Measurements from ENCODE around the gene TRAK1.

Gene TRAK1

DNA sequence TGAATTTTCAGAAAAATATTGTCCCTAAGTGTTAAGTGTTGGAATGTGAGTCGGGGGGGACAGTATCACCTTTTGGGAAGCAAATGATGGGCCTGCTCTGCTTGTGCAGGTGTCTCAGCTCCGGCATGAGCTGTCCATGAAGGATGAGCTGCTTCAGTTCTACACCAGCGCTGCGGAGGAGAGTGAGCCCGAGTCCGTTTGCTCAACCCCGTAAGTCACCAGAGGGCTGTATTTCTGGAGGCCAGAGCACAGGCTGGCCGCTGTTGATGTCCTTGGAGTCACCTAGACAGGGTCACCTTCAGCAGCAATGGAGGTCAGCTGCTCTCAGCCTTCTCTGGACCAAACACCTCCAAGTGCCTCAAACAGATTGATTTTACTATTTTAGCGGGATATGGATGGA lies 96.8 kb downstream of the TRAK1 start:
- no peaks in the 10 kb centered on the region for H3K4me1 ChIP-seq (ENCODE audit: control insufficient read depth in 2 of 2, insufficient read depth in 2 of 2, low read length in 2 of 2)
- H3K27ac ChIP-seq (ENCODE audit: low read depth in 2 of 2, low read length in 2 of 2), result no peak overlapping the region
- no peak overlapping the region for H3K9ac ChIP-seq (ENCODE audit: low read depth in 1 of 2, low read length in 2 of 2)
- H3K4me3 ChIP-seq (ENCODE audit: low read length in 2 of 2), result no peak overlapping the region
- peaks cover 27 to 37% of the 10 kb centered on the region in 2 donors for H3K36me3 ChIP-seq (ENCODE audit: control insufficient read depth in 2 of 2, insufficient read depth in 2 of 2, low read length in 2 of 2)
- H3K27me3 ChIP-seq (ENCODE audit: control insufficient read depth in 2 of 2, insufficient read depth in 2 of 2, low read length in 2 of 2), result no peaks in the 10 kb centered on the region
- no peaks in the 10 kb centered on the region for H3K9me3 ChIP-seq (ENCODE audit: control insufficient read depth in 2 of 2, low read length in 2 of 2)

DNA sequence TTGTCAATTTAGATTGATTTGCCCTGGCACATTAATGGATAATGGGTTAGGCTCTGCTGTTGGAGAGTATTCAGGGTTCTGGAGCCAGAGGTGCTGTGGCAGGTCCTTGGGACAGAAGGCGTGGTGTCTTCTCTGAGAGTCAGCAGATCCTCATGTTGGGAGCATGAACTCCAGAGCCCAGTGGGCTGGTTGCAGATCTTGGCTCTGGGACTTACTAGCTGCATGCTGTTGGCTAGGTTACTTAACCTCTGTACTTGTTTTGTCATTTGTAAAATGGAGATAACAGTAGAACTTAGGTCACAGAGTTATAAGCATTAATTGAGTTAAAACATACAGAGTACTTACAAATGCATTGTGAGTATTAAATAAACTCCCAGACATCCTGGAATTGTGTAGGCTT lies 97.2 kb downstream of the TRAK1 start:
- Histone ChIP-seq H3K4me3 (ENCODE audit: low read length in 2 of 2) (no peak overlapping the region), H3K27ac (ENCODE audit: low read depth in 2 of 2, low read length in 2 of 2) (no peak overlapping the region), H3K4me1 (ENCODE audit: control insufficient read depth in 2 of 2, insufficient read depth in 2 of 2, low read length in 2 of 2) (no peaks in the 10 kb centered on the region), H3K9me3 (ENCODE audit: control insufficient read depth in 2 of 2, low read length in 2 of 2) (no peaks in the 10 kb centered on the region), H3K9ac (ENCODE audit: low read depth in 1 of 2, low read length in 2 of 2) (no peak overlapping the region), H3K27me3 (ENCODE audit: control insufficient read depth in 2 of 2, insufficient read depth in 2 of 2, low read length in 2 of 2) (no peaks in the 10 kb centered on the region), H3K36me3 (ENCODE audit: control insufficient read depth in 2 of 2, insufficient read depth in 2 of 2, low read length in 2 of 2) (peaks cover 29 to 40% of the 10 kb centered on the region in 2 donors)

DNA sequence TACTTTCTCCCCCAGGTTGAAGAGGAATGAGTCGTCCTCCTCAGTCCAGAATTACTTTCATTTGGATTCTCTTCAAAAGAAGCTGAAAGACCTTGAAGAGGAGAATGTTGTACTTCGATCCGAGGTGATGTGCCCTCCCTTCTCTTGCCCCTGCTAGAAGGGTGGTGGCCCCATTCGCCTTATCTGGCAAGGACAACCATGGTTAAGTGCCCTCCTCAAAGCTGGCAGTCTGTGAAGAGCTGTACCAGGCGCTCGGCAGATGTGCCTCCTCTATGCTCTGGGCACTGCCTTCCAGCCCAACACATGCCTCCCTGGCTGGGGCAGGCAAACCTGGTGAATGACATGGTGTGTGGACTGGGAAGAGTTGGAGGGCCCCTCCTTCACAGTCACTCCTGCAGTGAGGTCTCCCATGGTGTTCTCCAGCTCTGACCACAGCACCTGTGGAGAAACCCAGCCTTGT lies 97.9 kb downstream of the TRAK1 start:
- H3K9ac ChIP-seq (ENCODE audit: low read depth in 1 of 2, low read length in 2 of 2), result no peak overlapping the region
- H3K27me3 ChIP-seq (ENCODE audit: control insufficient read depth in 2 of 2, insufficient read depth in 2 of 2, low read length in 2 of 2), result no peaks in the 10 kb centered on the region
- no peaks in the 10 kb centered on the region for H3K4me1 ChIP-seq (ENCODE audit: control insufficient read depth in 2 of 2, insufficient read depth in 2 of 2, low read length in 2 of 2)
- no peaks in the 10 kb centered on the region for H3K9me3 ChIP-seq (ENCODE audit: control insufficient read depth in 2 of 2, low read length in 2 of 2)
- H3K4me3 ChIP-seq (ENCODE audit: low read length in 2 of 2), result no peak overlapping the region
- peaks cover 33 to 45% of the 10 kb centered on the region in 2 donors for H3K36me3 ChIP-seq (ENCODE audit: control insufficient read depth in 2 of 2, insufficient read depth in 2 of 2, low read length in 2 of 2)
- H3K27ac ChIP-seq (ENCODE audit: low read depth in 2 of 2, low read length in 2 of 2), result no peak overlapping the region

DNA sequence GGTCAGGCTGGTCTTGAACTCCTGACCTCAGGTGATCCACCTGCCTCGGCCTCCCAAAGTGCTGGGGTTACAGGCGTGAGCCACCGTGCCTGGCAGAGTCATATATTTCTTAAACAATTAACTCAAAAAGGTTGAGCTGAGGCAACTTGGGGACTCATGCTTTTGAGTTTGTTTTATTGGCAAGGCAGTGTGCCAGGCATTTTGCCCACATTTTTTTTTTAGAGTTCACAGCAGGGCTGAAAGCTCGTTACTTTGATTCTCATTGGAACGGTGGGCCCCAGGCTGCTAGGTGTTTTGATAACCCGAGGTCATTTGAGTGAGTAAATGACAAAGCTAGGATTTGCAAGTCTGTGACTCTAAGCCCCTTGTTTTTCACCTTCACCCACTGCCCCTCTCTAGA lies 98.6 kb downstream of the TRAK1 start:
- Histone ChIP-seq H3K9ac (ENCODE audit: low read depth in 1 of 2, low read length in 2 of 2) (no peak overlapping the region), H3K4me1 (ENCODE audit: control insufficient read depth in 2 of 2, insufficient read depth in 2 of 2, low read length in 2 of 2) (no peaks in the 10 kb centered on the region), H3K36me3 (ENCODE audit: control insufficient read depth in 2 of 2, insufficient read depth in 2 of 2, low read length in 2 of 2) (peaks cover 37 to 49% of the 10 kb centered on the region in 2 donors), H3K27me3 (ENCODE audit: control insufficient read depth in 2 of 2, insufficient read depth in 2 of 2, low read length in 2 of 2) (no peaks in the 10 kb centered on the region), H3K9me3 (ENCODE audit: control insufficient read depth in 2 of 2, low read length in 2 of 2) (no peaks in the 10 kb centered on the region), H3K27ac (ENCODE audit: low read depth in 2 of 2, low read length in 2 of 2) (no peak overlapping the region), H3K4me3 (ENCODE audit: low read length in 2 of 2) (no peak overlapping the region)

DNA sequence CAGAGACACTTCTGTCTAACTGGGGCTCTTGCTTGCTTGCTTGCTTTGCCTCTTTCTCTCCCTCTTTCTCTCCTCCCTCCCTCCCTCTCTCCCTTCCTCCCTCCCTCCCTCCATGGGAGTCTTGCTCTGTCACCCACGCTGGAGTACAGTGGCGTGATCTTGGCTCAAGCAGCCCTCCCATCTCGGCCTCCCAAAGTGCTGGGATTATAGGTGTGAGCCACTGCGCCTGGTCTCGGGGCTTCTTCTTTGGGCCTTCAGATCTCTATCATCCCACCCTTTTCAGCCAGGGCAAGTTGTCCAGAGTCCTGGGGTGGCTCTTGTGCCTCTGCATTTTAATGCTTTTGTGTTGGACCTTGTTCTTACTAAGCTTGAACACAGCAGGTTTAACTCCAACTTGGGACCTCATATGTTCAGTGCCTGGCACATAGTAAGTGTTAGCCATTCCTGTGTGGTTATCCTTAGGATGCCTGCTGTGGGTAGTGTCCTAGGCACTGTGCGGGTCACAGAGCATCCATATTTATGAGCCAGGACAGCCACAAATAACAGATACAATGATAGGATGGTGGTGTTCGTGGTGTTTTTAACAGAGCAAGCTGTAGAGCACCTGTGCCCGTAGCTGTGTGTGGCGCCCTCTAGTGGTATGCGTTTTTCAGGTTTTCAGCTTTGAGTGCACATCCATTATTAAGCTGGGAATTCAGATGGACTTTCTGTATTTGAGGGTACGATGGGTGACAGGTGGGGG lies 99.7 kb downstream of the TRAK1 start:
- Histone ChIP-seq H3K27ac (ENCODE audit: low read depth in 2 of 2, low read length in 2 of 2) (no peak overlapping the region), H3K9me3 (ENCODE audit: control insufficient read depth in 2 of 2, low read length in 2 of 2) (no peaks in the 10 kb centered on the region), H3K27me3 (ENCODE audit: control insufficient read depth in 2 of 2, insufficient read depth in 2 of 2, low read length in 2 of 2) (no peaks in the 10 kb centered on the region), H3K4me3 (ENCODE audit: low read length in 2 of 2) (no peak overlapping the region), H3K36me3 (ENCODE audit: control insufficient read depth in 2 of 2, insufficient read depth in 2 of 2, low read length in 2 of 2) (peaks cover 42 to 55% of the 10 kb centered on the region in 2 donors), H3K9ac (ENCODE audit: low read depth in 1 of 2, low read length in 2 of 2) (no peak overlapping the region), H3K4me1 (ENCODE audit: control insufficient read depth in 2 of 2, insufficient read depth in 2 of 2, low read length in 2 of 2) (no peaks in the 10 kb centered on the region)

DNA sequence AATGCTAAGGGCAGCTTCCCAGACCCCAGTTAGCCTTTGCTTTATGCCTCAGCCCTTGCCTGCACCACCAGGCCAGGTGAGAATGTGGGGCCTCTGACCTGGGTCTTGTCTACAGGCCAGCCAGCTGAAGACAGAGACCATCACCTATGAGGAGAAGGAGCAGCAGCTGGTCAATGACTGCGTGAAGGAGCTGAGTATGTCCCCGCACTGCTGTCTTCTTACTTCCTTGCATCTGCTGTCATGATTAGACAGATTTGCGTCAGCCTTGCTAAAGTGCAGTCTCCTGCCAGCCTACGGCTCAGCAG lies 100.2 kb downstream of the TRAK1 start:
- peaks cover 42 to 58% of the 10 kb centered on the region in 2 donors for H3K36me3 ChIP-seq (ENCODE audit: control insufficient read depth in 2 of 2, insufficient read depth in 2 of 2, low read length in 2 of 2)

DNA sequence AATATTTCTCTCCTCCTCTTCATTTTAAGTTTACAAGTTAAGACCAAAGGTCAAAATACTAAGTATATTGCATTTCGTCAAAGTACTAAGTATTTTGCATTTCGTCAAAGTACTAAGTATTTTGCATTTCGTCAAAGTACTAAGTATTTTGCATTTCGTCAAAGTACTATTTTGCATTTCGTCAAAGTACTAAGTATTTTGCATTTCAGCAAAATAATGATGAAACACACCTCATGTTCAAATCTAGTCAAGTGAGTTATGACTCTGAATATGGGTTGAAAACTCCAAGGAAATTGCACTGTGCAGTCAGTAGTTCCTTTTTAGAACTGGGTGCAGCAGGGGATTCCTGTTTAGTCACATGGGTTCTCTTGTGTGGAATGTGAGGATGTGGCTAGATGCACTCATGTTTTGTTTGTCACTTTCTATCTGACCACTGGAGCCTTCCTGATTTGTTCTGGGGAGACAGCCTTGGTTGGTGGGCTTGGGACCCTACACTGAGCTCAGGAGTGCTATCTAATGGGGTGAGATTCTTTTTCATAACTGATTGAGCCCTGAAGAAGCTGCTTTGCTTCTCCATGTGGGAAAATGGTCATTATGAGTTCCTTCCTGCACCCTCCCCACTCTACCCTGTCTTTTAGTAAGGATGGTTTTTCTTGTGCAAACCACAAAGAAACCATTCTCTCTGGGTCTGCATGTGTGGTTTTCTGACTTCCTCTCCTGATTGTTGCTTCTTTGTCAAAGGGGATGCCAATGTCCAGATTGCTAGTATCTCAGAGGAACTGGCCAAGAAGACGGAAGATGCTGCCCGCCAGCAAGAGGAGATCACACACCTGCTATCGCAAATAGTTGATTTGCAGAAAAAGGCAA lies 101.4 kb downstream of the TRAK1 start:
- Histone ChIP-seq H3K4me1 (ENCODE audit: control insufficient read depth in 2 of 2, insufficient read depth in 2 of 2, low read length in 2 of 2) (no peaks in the 10 kb centered on the region), H3K9ac (ENCODE audit: low read depth in 1 of 2, low read length in 2 of 2) (no peak overlapping the region), H3K27ac (ENCODE audit: low read depth in 2 of 2, low read length in 2 of 2) (no peak overlapping the region), H3K9me3 (ENCODE audit: control insufficient read depth in 2 of 2, low read length in 2 of 2) (no peaks in the 10 kb centered on the region), H3K27me3 (ENCODE audit: control insufficient read depth in 2 of 2, insufficient read depth in 2 of 2, low read length in 2 of 2) (no peaks in the 10 kb centered on the region), H3K4me3 (ENCODE audit: low read length in 2 of 2) (no peak overlapping the region), H3K36me3 (ENCODE audit: control insufficient read depth in 2 of 2, insufficient read depth in 2 of 2, low read length in 2 of 2) (peaks cover 42 to 60% of the 10 kb centered on the region in 2 donors)

More for the DNA sequence above, 100.2 kb downstream of the TRAK1 start:
- no peaks in the 10 kb centered on the region for H3K9me3 ChIP-seq (ENCODE audit: control insufficient read depth in 2 of 2, low read length in 2 of 2)
- H3K27ac ChIP-seq (ENCODE audit: low read depth in 2 of 2, low read length in 2 of 2), result no peak overlapping the region
- no peaks in the 10 kb centered on the region for H3K4me1 ChIP-seq (ENCODE audit: control insufficient read depth in 2 of 2, insufficient read depth in 2 of 2, low read length in 2 of 2)
- H3K9ac ChIP-seq (ENCODE audit: low read depth in 1 of 2, low read length in 2 of 2), result no peak overlapping the region
- no peaks in the 10 kb centered on the region for H3K27me3 ChIP-seq (ENCODE audit: control insufficient read depth in 2 of 2, insufficient read depth in 2 of 2, low read length in 2 of 2)
- no peak overlapping the region for H3K4me3 ChIP-seq (ENCODE audit: low read length in 2 of 2)

DNA sequence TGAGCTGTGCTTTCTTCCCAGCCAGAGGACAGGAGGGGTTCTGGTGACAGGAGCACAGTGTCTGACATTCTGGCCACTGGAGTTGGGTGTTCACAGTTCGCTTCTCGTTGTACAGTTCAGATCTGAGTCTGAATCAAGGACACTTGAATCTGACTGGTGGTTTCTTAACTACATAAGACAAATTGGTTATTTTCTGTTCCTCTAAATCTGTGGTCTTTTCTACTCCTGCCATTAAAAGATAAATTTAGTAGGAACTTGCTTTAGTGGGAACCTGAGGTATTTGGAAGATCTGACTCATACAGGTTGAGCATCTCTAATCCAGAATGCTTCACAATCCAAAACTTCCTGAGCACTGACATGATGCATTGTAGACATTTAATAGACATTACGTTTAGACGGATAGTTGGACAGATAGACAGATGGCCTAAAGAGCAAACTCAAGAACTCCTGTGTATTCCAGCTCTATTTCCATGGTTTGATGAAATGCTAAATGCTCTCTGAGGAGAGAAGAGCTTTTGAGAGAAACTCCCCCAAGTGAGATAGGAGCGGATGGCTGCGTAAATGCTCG lies 103.9 kb downstream of the TRAK1 start:
- H3K9me3 ChIP-seq (ENCODE audit: control insufficient read depth in 2 of 2, low read length in 2 of 2), result no peaks in the 10 kb centered on the region
- H3K4me1 ChIP-seq (ENCODE audit: control insufficient read depth in 2 of 2, insufficient read depth in 2 of 2, low read length in 2 of 2), result no peaks in the 10 kb centered on the region
- no peaks in the 10 kb centered on the region for H3K27me3 ChIP-seq (ENCODE audit: control insufficient read depth in 2 of 2, insufficient read depth in 2 of 2, low read length in 2 of 2)
- H3K27ac ChIP-seq (ENCODE audit: low read depth in 2 of 2, low read length in 2 of 2), result no peak overlapping the region
- peaks cover 53 to 64% of the 10 kb centered on the region in 2 donors for H3K36me3 ChIP-seq (ENCODE audit: control insufficient read depth in 2 of 2, insufficient read depth in 2 of 2, low read length in 2 of 2)
- no peak overlapping the region for H3K4me3 ChIP-seq (ENCODE audit: low read length in 2 of 2)
- H3K9ac ChIP-seq (ENCODE audit: low read depth in 1 of 2, low read length in 2 of 2), result no peak overlapping the region

DNA sequence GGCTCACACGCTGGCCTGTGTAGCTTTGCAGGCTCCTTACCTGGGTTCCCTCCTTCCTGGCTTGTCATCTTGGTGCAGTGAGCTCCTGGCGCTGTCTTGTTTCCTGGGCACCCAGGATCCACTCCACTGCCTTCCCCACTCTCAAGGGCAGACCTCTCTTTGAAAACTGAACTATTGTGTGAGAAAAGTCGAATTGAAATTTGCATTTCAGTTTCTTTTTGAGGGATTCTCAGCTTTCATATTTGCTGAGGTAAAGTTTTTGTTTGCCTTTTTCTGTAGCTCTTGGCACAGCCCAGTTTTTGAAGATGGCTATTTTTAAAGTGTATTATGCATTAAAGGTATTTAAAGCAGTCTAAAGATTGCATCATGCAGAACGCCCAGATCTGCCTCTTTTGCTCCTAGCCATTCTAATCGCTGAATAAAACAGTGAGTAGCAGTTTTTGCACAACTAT lies 104.7 kb downstream of the TRAK1 start:
- H3K9me3 ChIP-seq (ENCODE audit: control insufficient read depth in 2 of 2, low read length in 2 of 2), result no peaks in the 10 kb centered on the region
- H3K27ac ChIP-seq (ENCODE audit: low read depth in 2 of 2, low read length in 2 of 2), result no peak overlapping the region
- H3K4me3 ChIP-seq (ENCODE audit: low read length in 2 of 2), result no peak overlapping the region
- H3K36me3 ChIP-seq (ENCODE audit: control insufficient read depth in 2 of 2, insufficient read depth in 2 of 2, low read length in 2 of 2), result peaks cover 59 to 70% of the 10 kb centered on the region in 2 donors
- H3K27me3 ChIP-seq (ENCODE audit: control insufficient read depth in 2 of 2, insufficient read depth in 2 of 2, low read length in 2 of 2), result no peaks in the 10 kb centered on the region
- no peak overlapping the region for H3K9ac ChIP-seq (ENCODE audit: low read depth in 1 of 2, low read length in 2 of 2)
- H3K4me1 ChIP-seq (ENCODE audit: control insufficient read depth in 2 of 2, insufficient read depth in 2 of 2, low read length in 2 of 2), result no peaks in the 10 kb centered on the region

DNA sequence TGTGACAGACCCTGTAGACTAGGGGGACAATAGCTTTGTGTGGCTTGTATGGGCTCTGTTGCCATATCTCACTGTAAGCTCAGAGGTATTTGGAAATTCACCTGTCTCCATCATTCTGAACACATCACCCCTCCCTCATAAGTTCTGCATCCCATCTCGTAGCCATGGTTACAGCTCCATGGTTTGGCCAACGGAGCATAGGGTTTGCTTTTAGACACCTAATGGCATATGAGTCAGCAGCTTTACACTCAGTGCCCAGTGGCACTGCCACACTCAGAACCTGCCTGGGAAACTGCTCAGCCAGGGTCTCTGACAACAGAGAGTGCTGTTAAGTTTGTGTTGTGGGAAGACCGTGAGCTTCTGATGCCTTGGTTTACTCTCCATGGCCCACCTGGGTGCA lies 107.6 kb downstream of the TRAK1 start:
- Histone ChIP-seq H3K27me3 (ENCODE audit: control insufficient read depth in 2 of 2, insufficient read depth in 2 of 2, low read length in 2 of 2) (no peaks in the 10 kb centered on the region), H3K4me3 (ENCODE audit: low read length in 2 of 2) (no peak overlapping the region), H3K9ac (ENCODE audit: low read depth in 1 of 2, low read length in 2 of 2) (no peak overlapping the region), H3K36me3 (ENCODE audit: control insufficient read depth in 2 of 2, insufficient read depth in 2 of 2, low read length in 2 of 2) (peaks cover 69 to 76% of the 10 kb centered on the region in 2 donors), H3K27ac (ENCODE audit: low read depth in 2 of 2, low read length in 2 of 2) (no peak overlapping the region), H3K9me3 (ENCODE audit: control insufficient read depth in 2 of 2, low read length in 2 of 2) (no peaks in the 10 kb centered on the region), H3K4me1 (ENCODE audit: control insufficient read depth in 2 of 2, insufficient read depth in 2 of 2, low read length in 2 of 2) (no peaks in the 10 kb centered on the region)

Measured in mucosa of rectum (tissue), 2 donors.